SK-N-SH (cell line): ENCODE measurements around the gene TSFM.

ENCODE experiments used
- EZH2phosphoT487 ChIP-seq: fragments of 200-600 bp; sonication (generic); IDR thresholded peaks from 2 replicates; pipeline ENCODE4 v1.6.1; 2017; ENCODE audit warnings: low read depth, mixed run types, mild to moderate bottlenecking, antibody characterized with exemption, moderate library complexity, borderline replicate concordance
- FOSL2 ChIP-seq: IDR thresholded peaks from 2 replicates; pipeline ENCODE4 v1.4.0; 2012; ENCODE audit warnings: low read depth, mild to moderate bottlenecking, moderate library complexity, borderline replicate concordance
- GATA2 ChIP-seq: sonication (generic); formaldehyde crosslinking; IDR thresholded peaks from 2 replicates; pipeline ENCODE4 v1.5.0; 2020; ENCODE audit warnings: mild to moderate bottlenecking, missing genetic modification reagents
- JUND ChIP-seq: IDR thresholded peaks from 2 replicates; pipeline ENCODE4 v1.4.0; 2012
- MAX ChIP-seq: IDR thresholded peaks from 2 replicates; pipeline ENCODE4 v1.4.0; 2012; ENCODE audit warnings: low read depth
- NFIC ChIP-seq: IDR thresholded peaks from 2 replicates; pipeline ENCODE4 v1.4.0; 2012; ENCODE audit warnings: borderline replicate concordance
- POLR2AphosphoS5 ChIP-seq: IDR thresholded peaks from 2 replicates; pipeline ENCODE4 v1.6.1; 2012; ENCODE audit warnings: low read depth, low read length
- RFX5 ChIP-seq: IDR thresholded peaks from 2 replicates; pipeline ENCODE4 v1.6.1; 2012; ENCODE audit warnings: mild to moderate bottlenecking, improper control_type of control experiment, low read length
- SMC3 ChIP-seq: IDR thresholded peaks from 2 replicates; pipeline ENCODE4 v1.6.1; 2012; ENCODE audit warnings: low read depth, low read length, improper control_type of control experiment
- TAF1 ChIP-seq: IDR thresholded peaks from 2 replicates; pipeline ENCODE4 v1.6.1; 2012; ENCODE audit warnings: low read depth, mild to moderate bottlenecking, low read length, moderate library complexity, borderline replicate concordance
- USF1 ChIP-seq: IDR thresholded peaks from 2 replicates; pipeline ENCODE4 v1.4.0; 2012; ENCODE audit warnings: low read depth, borderline replicate concordance
- YY1 ChIP-seq: IDR thresholded peaks from 2 replicates; pipeline ENCODE4 v1.4.0; 2012; ENCODE audit warnings: low read depth, mild to moderate bottlenecking
- TF ChIP-seq, protein P1 (sequence below): fragments of 200-600 bp; sonication (generic); IDR thresholded peaks from 2 replicates; pipeline ENCODE4 v1.6.1; 2017; ENCODE audit warnings: antibody characterized with exemption, mild to moderate bottlenecking, moderate library complexity

DNA sequence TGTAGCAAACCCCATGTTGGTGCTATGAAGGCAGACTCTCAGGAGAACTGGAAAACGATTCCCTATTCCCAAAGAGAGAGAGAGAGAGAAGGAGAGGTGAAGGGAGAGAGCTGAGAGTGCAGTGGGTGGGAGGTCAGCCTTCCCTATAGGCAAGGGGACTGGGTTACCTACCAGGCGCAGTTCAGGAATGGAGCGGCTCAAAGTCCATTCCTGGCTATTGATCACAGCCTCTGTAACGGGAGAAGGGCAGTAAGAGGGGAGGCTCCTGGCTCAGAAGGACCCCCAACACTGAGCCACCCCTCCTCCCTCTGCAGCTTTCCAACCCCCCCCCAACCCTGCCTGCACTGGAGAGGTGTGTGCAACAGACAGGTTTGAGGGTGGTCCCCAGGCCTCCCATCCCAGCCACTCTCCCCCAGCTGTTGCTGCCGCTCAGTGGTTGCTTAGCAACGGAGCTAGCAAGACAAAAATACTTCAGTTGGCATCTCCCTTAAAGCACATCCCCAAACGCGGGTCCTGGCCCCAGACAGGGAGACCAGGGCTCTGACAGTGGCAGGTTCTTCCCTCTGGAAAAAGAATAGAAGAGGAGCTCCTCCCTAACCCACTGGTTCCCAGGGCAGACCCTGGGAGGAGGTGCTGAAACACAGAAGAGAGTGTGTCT, 47.3 kb upstream of the TSFM start:
- TF ChIP-seq MAX (no peak), NFIC (no peak), USF1 (no peak), POLR2AphosphoS5 (no peak), GATA2 (CRISPR knock-in tag) (no peak), FOSL2 (no peak), YY1 (no peak), RFX5 (no peak), SMC3 (no peak), TAF1 (no peak), JUND (no peak), EZH2phosphoT487 (no peak)
- TF ChIP-seq, protein P1, sequence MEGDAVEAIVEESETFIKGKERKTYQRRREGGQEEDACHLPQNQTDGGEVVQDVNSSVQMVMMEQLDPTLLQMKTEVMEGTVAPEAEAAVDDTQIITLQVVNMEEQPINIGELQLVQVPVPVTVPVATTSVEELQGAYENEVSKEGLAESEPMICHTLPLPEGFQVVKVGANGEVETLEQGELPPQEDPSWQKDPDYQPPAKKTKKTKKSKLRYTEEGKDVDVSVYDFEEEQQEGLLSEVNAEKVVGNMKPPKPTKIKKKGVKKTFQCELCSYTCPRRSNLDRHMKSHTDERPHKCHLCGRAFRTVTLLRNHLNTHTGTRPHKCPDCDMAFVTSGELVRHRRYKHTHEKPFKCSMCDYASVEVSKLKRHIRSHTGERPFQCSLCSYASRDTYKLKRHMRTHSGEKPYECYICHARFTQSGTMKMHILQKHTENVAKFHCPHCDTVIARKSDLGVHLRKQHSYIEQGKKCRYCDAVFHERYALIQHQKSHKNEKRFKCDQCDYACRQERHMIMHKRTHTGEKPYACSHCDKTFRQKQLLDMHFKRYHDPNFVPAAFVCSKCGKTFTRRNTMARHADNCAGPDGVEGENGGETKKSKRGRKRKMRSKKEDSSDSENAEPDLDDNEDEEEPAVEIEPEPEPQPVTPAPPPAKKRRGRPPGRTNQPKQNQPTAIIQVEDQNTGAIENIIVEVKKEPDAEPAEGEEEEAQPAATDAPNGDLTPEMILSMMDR = no peak
